Measurements from ENCODE around the gene KLHL3.

KLHL3 gene

DNA sequence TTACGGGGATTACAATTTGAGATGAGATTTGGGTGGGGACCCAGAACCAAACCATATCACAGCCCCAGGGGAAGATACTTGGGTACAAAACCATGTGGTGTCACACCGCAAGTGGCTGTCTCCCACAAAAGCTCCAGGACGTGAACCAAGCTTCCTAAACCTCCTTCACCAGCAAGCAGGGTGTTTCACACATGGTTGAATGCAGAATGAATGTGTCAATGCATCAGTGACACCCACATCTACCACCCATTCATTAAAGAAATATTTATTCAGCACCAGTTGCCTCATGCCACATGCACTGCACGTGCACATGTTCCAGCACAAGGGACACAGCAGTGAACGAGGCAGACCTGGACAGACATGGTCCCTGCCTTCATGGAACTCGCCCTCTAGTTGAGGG, 165.8 kb downstream of the KLHL3 start:
- DNase-seq, result no peak

Measured in CD4-positive, alpha-beta T cell treated with Interleukin-4 for 1 hour (primary cell).